Natural killer cell (primary cell): ENCODE measurements around the gene SERPINA12. TPM values are rescaled to one million over a fixed set of nuclear protein-coding genes. Genes with fewer than 3 reads are reported as not detected.

Experiments
- ATAC-seq, 3 donors: fragments of 150-1000 bp in 2 of 3; fragments of 200-7000 bp in 1 of 3; cut with Tn5 transposase; 1 replicate in 1 of 3; 2 replicates in 2 of 3; pipeline ENCODE4 v1.10.0; 2021; ENCODE audit warnings: mild to moderate bottlenecking in 2 of 3, moderate library complexity in 2 of 3
- DNase-seq, 2 donors: peaks; one replicate each; pipeline versions ENCODE4 v3.0.0 to v3.0.0-alpha.2; 2013 to 2021; ENCODE audit warnings: mixed read lengths in 1 of 2
- H3K27ac ChIP-seq: one replicate; pipeline ENCODE4 v1.5.1; 2013; ENCODE audit warnings: mild to moderate bottlenecking, low read length
- H3K27me3 ChIP-seq: one replicate; pipeline ENCODE4 v1.6.1; 2013; ENCODE audit warnings: low read length; ENCODE audit not compliant: control insufficient read depth, insufficient read depth
- H3K36me3 ChIP-seq: one replicate; pipeline ENCODE4 v1.6.1; 2013; ENCODE audit warnings: low read length; ENCODE audit not compliant: control insufficient read depth, insufficient read depth
- H3K4me1 ChIP-seq: one replicate; pipeline ENCODE4 v1.6.1; 2013; ENCODE audit warnings: low read length; ENCODE audit not compliant: control insufficient read depth, insufficient read depth
- H3K4me3 ChIP-seq: one replicate; pipeline ENCODE4 v1.5.1; 2013; ENCODE audit warnings: low read length
- H3K9me3 ChIP-seq: one replicate; pipeline ENCODE4 v1.6.1; 2013; ENCODE audit warnings: low read length; ENCODE audit not compliant: control insufficient read depth, insufficient read depth
- H3K27ac Mint-ChIP-seq, 2 donors: one replicate each; pipeline ENCODE4 v1.8.0; 2022; ENCODE audit warnings: mild to moderate bottlenecking in 2 of 2, mixed read lengths in 2 of 2, moderate library complexity in 1 of 2
- H3K27me3 Mint-ChIP-seq, 2 donors: one replicate each; pipeline ENCODE4 v1.8.0; 2022; ENCODE audit warnings: low read depth in 2 of 2, mixed read lengths in 2 of 2
- H3K36me3 Mint-ChIP-seq: one replicate; pipeline ENCODE4 v1.8.0; 2022; ENCODE audit warnings: mixed read lengths
- H3K4me1 Mint-ChIP-seq, 2 donors: one replicate each; pipeline ENCODE4 v1.8.0; 2022; ENCODE audit warnings: mixed read lengths in 2 of 2
- H3K4me3 Mint-ChIP-seq: one replicate; pipeline ENCODE4 v1.8.0; 2022; ENCODE audit warnings: mild to moderate bottlenecking, moderate library complexity, mixed read lengths
- H3K9me3 Mint-ChIP-seq, 2 donors: one replicate each; pipeline ENCODE4 v1.8.0; 2022; ENCODE audit warnings: mixed read lengths in 2 of 2
- WGBS: methylation state at CpG from one replicate; pipeline ENCODE4 v1.1.7; 2013; ENCODE audit warnings: missing lambda C conversion rate; ENCODE audit not compliant: insufficient coverage; 5-methylcytosine and 5-hydroxymethylcytosine counted together
- intact Hi-C: fragments of 100-400 bp; cut with micrococcal nuclease; formaldehyde crosslinking; loops from one replicate; pipeline ENCODE4 v1.14.2; 2022
- total RNA-seq, 4 donors: library from RNA; stranded (reverse); fragments of 120-200 nt in 1 of 4; gene quantifications; one replicate each; pipeline versions ENCODE4 v1.2.3 to v1.2.4, GENCODE V29; 2013 to 2022
- TF ChIP-seq, protein P1 (sequence below): fragments of 200-600 bp; IDR thresholded peaks from one replicate; pipeline ENCODE4 v1.8.0; 2022; ENCODE audit warnings: antibody characterized with exemption

The SERPINA12 gene
- total RNA-seq, 3 donors from 2014 or later (not counting 1 experiment from before 2014, with no cell fraction given), result not detected

DNA sequence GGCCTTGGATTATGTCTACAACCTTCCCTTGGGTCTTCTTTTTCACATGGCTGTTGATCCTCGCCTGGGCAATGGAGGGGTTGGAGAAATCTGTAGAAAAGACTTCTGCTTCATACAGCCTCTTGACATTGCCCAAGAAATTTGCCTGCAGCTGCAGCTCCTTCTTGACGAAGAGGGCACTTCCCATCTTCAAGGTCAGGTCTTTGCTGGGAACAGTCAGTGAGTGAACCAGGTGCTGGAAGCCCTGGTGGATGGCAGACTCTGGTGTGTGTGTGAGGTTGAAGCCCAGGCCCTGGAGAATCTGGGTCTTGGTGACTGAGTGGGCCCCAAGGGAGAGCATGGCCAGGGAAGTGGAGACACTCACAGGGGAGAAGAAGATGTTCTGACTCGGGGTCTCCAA lies 40.0 kb downstream of the SERPINA12 start:
- peaks cover 11 to 19% of the 10 kb centered on the region in 2 donors for H3K27me3 Mint-ChIP-seq
- H3K4me3 ChIP-seq, result no peak overlapping the region
- DNase-seq, result no peak
- H3K4me1 Mint-ChIP-seq, result no peaks in the 10 kb centered on the region
- no peaks in the 10 kb centered on the region for H3K36me3 ChIP-seq
- H3K27me3 ChIP-seq, result no peaks in the 10 kb centered on the region
- H3K36me3 Mint-ChIP-seq, result no peaks in the 10 kb centered on the region
- TF ChIP-seq, protein P1, sequence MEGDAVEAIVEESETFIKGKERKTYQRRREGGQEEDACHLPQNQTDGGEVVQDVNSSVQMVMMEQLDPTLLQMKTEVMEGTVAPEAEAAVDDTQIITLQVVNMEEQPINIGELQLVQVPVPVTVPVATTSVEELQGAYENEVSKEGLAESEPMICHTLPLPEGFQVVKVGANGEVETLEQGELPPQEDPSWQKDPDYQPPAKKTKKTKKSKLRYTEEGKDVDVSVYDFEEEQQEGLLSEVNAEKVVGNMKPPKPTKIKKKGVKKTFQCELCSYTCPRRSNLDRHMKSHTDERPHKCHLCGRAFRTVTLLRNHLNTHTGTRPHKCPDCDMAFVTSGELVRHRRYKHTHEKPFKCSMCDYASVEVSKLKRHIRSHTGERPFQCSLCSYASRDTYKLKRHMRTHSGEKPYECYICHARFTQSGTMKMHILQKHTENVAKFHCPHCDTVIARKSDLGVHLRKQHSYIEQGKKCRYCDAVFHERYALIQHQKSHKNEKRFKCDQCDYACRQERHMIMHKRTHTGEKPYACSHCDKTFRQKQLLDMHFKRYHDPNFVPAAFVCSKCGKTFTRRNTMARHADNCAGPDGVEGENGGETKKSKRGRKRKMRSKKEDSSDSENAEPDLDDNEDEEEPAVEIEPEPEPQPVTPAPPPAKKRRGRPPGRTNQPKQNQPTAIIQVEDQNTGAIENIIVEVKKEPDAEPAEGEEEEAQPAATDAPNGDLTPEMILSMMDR, result no peak
- intact Hi-C loops, result no loop called here
- peaks cover 8% of the 10 kb centered on the region for H3K9me3 ChIP-seq
- no peak for ATAC-seq
- 88% methylated on average over 3 of the region's 3 CpGs for WGBS
- no peak overlapping the region for H3K27ac ChIP-seq
- no peak overlapping the region for H3K27ac Mint-ChIP-seq
- H3K4me1 ChIP-seq, result no peaks in the 10 kb centered on the region
- H3K9me3 Mint-ChIP-seq, result peaks cover 4 to 7% of the 10 kb centered on the region in 2 donors
- H3K4me3 Mint-ChIP-seq, result no peak overlapping the region

DNA sequence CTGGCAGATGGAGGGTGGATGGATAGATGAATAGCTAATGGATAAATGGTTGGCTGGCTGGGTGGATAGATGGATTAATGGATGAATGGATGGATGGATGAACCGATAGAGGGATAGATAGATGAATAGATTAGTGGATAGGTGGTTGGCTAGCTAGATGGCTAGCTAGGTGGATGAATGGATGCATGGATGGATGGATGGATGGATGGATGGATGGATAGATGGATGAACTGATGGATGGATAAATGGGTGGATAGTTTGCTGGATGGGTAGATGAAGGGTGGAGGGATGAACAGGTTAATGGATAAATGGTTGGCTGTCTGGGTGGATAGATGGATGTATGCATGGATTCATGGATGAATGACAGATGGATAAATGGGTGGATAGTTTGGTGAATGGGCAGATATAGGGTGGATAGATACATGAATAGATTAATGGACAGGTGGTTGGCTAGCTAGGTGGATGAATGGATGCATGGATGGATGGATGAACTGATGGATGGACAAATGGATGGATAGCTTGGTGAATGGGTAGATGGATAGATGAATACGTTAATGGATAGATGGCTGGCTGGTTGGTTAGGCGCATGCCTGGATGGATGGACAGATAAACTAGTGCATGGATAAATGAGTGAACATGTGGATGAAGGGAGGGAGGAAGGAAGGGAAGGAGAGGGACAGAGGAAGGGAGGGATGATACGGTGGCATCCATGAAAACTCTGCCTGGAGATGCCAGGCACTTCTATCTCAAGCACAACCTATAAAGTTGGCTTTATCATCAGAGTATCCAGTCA lies 41.3 kb downstream of the SERPINA12 start:
- H3K4me3 ChIP-seq, result no peak overlapping the region
- DNase-seq (no peak), ATAC-seq (no peak)
- no peaks in the 10 kb centered on the region for H3K27me3 ChIP-seq
- H3K9me3 ChIP-seq, result peaks cover 8% of the 10 kb centered on the region
- WGBS, result 93% methylated on average over 4 of the region's 4 CpGs
- no peaks in the 10 kb centered on the region for H3K4me1 ChIP-seq
- H3K36me3 ChIP-seq, result no peaks in the 10 kb centered on the region
- TF ChIP-seq, protein P1, result no peak
- H3K27me3 Mint-ChIP-seq, result peaks cover 11 to 19% of the 10 kb centered on the region in 2 donors
- no peaks in the 10 kb centered on the region for H3K4me1 Mint-ChIP-seq
- no peak overlapping the region for H3K27ac Mint-ChIP-seq
- intact Hi-C loops, result no loop called here
- no peak overlapping the region for H3K4me3 Mint-ChIP-seq
- no peak overlapping the region for H3K27ac ChIP-seq
- H3K36me3 Mint-ChIP-seq, result no peaks in the 10 kb centered on the region
- H3K9me3 Mint-ChIP-seq, result peaks cover 4 to 7% of the 10 kb centered on the region in 2 donors

DNA sequence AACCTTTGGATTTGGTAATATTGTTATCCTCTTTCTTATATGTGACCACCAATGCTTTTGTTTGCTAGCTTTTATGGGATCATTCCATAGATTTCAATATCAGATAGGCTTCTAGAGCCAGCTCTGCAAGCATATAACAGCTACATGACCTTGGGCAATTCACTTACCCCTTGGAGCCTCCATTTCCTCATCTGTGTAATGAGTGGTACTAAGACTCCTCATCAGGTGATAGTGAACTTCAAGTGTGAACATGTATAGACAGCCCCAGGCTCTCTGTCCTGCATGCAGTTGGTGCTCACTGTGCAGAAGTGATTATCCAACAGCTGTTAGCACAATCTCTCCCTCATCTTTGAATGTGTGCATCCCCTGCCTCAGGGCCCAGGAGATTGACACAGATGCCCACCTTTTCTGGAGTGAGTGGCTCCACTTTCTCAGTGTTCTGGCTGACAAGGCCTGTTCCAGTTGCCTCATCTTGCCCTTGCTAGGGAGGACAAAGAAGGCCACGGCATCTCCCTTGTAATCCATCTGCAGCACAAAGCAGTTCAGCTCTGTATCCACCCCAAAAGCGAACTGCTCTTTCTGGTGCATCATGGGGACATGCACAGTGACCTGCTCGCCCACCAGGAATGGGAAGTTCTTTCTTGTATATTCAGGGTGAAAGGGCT lies 42.4 kb downstream of the SERPINA12 start:
- no peaks in the 10 kb centered on the region for H3K4me1 Mint-ChIP-seq
- TF ChIP-seq, protein P1, result no peak
- Histone ChIP-seq H3K36me3 (no peaks in the 10 kb centered on the region), H3K4me3 (no peak overlapping the region), H3K4me1 (peaks cover 1% of the 10 kb centered on the region), H3K27me3 (no peaks in the 10 kb centered on the region), H3K9me3 (peaks cover 8% of the 10 kb centered on the region), H3K27ac (no peak overlapping the region)
- H3K27ac Mint-ChIP-seq, result no peak overlapping the region
- H3K36me3 Mint-ChIP-seq, result no peaks in the 10 kb centered on the region
- DNase-seq (no peak), ATAC-seq (no peak)
- H3K27me3 Mint-ChIP-seq, result peaks cover 6 to 11% of the 10 kb centered on the region in 2 donors
- H3K4me3 Mint-ChIP-seq, result no peak overlapping the region
- WGBS, result 74% methylated on average over 3 of the region's 3 CpGs
- intact Hi-C loops, result no loop called here
- peaks cover 4 to 10% of the 10 kb centered on the region in 2 donors for H3K9me3 Mint-ChIP-seq
